Naive thymus-derived CD4-positive, alpha-beta T cell (primary cell): ENCODE data around the gene NKX6-1. TPM values are rescaled to one million over a fixed set of nuclear protein-coding genes. Genes with fewer than 3 reads are reported as not detected.

ENCODE experiments used
- ATAC-seq: fragments of 150-1000 bp; cut with Tn5 transposase; 2 replicates; pipeline ENCODE4 v1.10.0; 2021; ENCODE audit warnings: mild to moderate bottlenecking, moderate library complexity
- CTCF ChIA-PET: fragments of 350-600 bp; sonication (Branson Sonifier 250); formaldehyde crosslinking; loops from one replicate; lab custom pipeline; 2021; ENCODE audit warnings: antibody characterized with exemption; lab: Charles Lee
- POLR2A ChIA-PET: fragments of 350-600 bp; sonication (Branson Sonifier 250); formaldehyde crosslinking; loops from one replicate; lab custom pipeline; 2021; ENCODE audit warnings: antibody characterized with exemption, inconsistent platforms; lab: Charles Lee
- DNase-seq, 9 donors: peaks; one replicate each; pipeline versions ENCODE4 v3.0.0 to v3.0.0-alpha.2; 2020 to 2022; ENCODE audit warnings: mixed read lengths in 1 of 9
- H3K27ac ChIP-seq: one replicate; pipeline ENCODE4 v1.7.0; 2013; ENCODE audit warnings: mild to moderate bottlenecking, low read depth, low read length, moderate library complexity
- H3K27me3 ChIP-seq, 2 donors: one replicate each; pipeline ENCODE4 v1.7.0; 2013; ENCODE audit warnings: low read length in 2 of 2, mild to moderate bottlenecking in 2 of 2, moderate library complexity in 2 of 2; ENCODE audit not compliant: control insufficient read depth in 2 of 2, insufficient read depth in 2 of 2
- H3K36me3 ChIP-seq, 3 experiments: 1 replicate in 2 of 3; 2 replicates in 1 of 3; pipeline ENCODE4 v1.7.0; 2013; ENCODE audit warnings: low read length in 3 of 3, mild to moderate bottlenecking in 3 of 3, moderate library complexity in 1 of 3; ENCODE audit not compliant: insufficient read depth in 3 of 3, control insufficient read depth in 2 of 3
- H3K4me1 ChIP-seq, 2 donors: one replicate each; pipeline ENCODE4 v1.7.0; 2013; ENCODE audit warnings: low read length in 2 of 2, mild to moderate bottlenecking in 2 of 2, moderate library complexity in 1 of 2; ENCODE audit not compliant: control insufficient read depth in 2 of 2, insufficient read depth in 2 of 2
- H3K4me3 ChIP-seq: 2 replicates; pipeline ENCODE4 v1.7.0; 2013; ENCODE audit warnings: mild to moderate bottlenecking, low read length
- H3K9me3 ChIP-seq, 3 experiments: 1 replicate in 2 of 3; 2 replicates in 1 of 3; pipeline ENCODE4 v1.7.0; 2013; ENCODE audit warnings: low read length in 3 of 3; ENCODE audit not compliant: control insufficient read depth in 2 of 3
- H3K27ac Mint-ChIP-seq, 9 donors: one replicate each; pipeline ENCODE4 v1.8.0; 2020 to 2022; ENCODE audit warnings: mixed read lengths in 9 of 9, mild to moderate bottlenecking in 8 of 9, moderate library complexity in 5 of 9, inconsistent platforms in 2 of 9
- H3K27me3 Mint-ChIP-seq, 5 donors: one replicate each; pipeline ENCODE4 v1.8.0; 2021 to 2022; ENCODE audit warnings: mixed read lengths in 5 of 5, mild to moderate bottlenecking in 1 of 5
- H3K36me3 Mint-ChIP-seq, 5 donors: one replicate each; pipeline ENCODE4 v1.8.0; 2020 to 2022; ENCODE audit warnings: mixed read lengths in 5 of 5, mild to moderate bottlenecking in 3 of 5, inconsistent platforms in 1 of 5
- H3K4me1 Mint-ChIP-seq, 7 donors: one replicate each; pipeline ENCODE4 v1.8.0; 2020 to 2022; ENCODE audit warnings: mixed read lengths in 7 of 7, mild to moderate bottlenecking in 3 of 7, inconsistent platforms in 1 of 7
- H3K4me3 Mint-ChIP-seq, 10 donors: one replicate each; pipeline ENCODE4 v1.8.0; 2020 to 2022; ENCODE audit warnings: mild to moderate bottlenecking in 10 of 10, mixed read lengths in 10 of 10, moderate library complexity in 6 of 10, inconsistent platforms in 2 of 10
- H3K9me3 Mint-ChIP-seq, 11 donors: one replicate each; pipeline ENCODE4 v1.8.0; 2020 to 2022; ENCODE audit warnings: mixed read lengths in 11 of 11, mild to moderate bottlenecking in 4 of 11, inconsistent platforms in 1 of 11, moderate library complexity in 1 of 11
- intact Hi-C, 2 donors: fragments of 100-400 bp; cut with micrococcal nuclease; formaldehyde crosslinking; loops; one replicate each; pipeline ENCODE4 v1.15.1; 2023
- polyA plus RNA-seq, 2 donors: library from polyadenylated mRNA; unstranded; fragments of 300-500 nt; fragmentation: Illumina TruSeq; gene quantifications; one replicate each; pipeline ENCODE4 v1.2.3, GENCODE V29; 2021
- total RNA-seq, 6 experiments: library from RNA in 5 of 6; stranded (reverse) in 5 of 6; gene quantifications; 1 replicate in 5 of 6; 2 replicates in 1 of 6; pipeline ENCODE4 v1.2.3 and lab custom pipeline; 2021 to 2026

Gene NKX6-1
- total and polyA plus RNA-seq, 7 experiments from 2014 or later, result not detected

DNA sequence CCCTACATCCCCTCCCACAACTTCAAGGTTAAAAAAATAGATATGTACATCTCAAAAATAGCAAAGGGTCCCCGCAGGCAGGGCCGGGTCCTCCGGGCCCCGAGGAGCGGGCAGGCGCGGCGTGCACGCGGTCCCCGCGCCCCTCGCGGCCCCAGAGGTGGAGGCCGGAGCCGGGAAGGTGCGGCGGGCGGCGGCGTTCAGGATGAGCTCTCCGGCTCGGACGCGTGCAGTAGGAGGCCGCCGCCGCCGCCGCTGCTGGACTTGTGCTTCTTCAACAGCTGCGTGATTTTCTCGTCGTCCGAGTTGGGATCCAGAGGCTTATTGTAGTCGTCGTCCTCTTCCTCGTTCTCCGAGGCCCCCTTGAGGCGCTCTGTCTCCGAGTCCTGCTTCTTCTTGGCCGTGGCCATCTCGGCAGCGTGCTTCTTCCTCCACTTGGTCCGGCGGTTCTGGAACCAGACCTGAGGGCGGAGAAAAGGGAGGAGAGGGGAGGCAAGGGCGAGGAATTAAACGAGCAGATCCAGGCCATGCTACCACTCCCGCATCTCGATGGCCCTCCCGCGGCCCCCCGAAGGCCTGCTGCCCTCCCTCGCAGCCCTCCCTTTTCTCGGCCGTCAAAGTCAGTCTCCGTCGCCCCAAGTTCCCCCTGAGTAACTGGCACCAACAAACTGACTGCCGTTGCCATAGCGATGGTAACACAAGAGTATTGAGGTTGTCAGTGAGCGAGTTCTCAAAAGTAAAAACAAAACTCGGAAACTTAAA, 5.8 kb downstream of the NKX6-1 start:
- H3K27me3 ChIP-seq, result peaks cover 4 to 34% of the 10 kb centered on the region in 2 donors
- H3K27ac Mint-ChIP-seq, result peak overlapping the region in 1 of 9 donors; percentile 77
- intact Hi-C loops, result loop anchor here in 1 of 2 donors (1.0 kb wide), 1 partner anchor 11 kb away; no protein-coding TSS in a partner anchor
- peaks cover 0 to 20% (median 14%) of the 10 kb centered on the region in 7 donors for H3K4me1 Mint-ChIP-seq
- H3K27ac ChIP-seq, result no peak overlapping the region
- H3K4me3 ChIP-seq, result no peak overlapping the region
- peaks cover 0 to 17% (median 0%) of the 10 kb centered on the region in 3 experiments for H3K9me3 ChIP-seq
- no peak for ATAC-seq
- POLR2A ChIA-PET, result no interaction called here
- peaks cover 82 to 89% (median 86%) of the 10 kb centered on the region in 5 donors for H3K27me3 Mint-ChIP-seq
- CTCF ChIA-PET, result no interaction called here
- peak overlapping the region; percentile 29 to 68 (median 51) for H3K4me3 Mint-ChIP-seq
- H3K9me3 Mint-ChIP-seq, result peaks cover 0 to 56% (median 30%) of the 10 kb centered on the region in 11 donors
- DNase-seq, result peak in 1 of 9 donors; percentile 23
- H3K36me3 ChIP-seq, result no peaks in the 10 kb centered on the region
- H3K36me3 Mint-ChIP-seq, result peaks cover 0 to 2% (median 0%) of the 10 kb centered on the region in 5 donors
- H3K4me1 ChIP-seq, result peaks cover 0 to 6% of the 10 kb centered on the region in 2 donors

DNA sequence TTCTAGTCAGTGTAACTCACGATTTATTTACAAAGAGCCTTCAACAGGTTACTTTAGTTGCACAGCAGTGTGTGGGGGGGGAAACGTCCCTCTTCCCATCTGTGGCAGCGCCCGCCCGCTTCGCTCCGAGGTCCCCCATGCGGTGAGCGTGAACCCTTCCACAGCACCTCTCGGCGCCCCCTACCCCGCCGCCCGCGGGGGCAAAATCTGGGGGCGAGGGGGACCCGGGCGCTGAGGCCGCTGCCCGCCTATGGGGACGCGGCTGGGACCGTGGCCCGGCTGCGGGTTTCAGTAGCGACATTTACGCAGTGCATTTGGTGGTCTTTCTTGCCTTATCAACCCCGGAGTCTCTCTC, 6.4 kb downstream of the NKX6-1 start:
- ChIA-PET POLR2A (no interaction called here), CTCF (no interaction called here)
- H3K36me3 ChIP-seq, result no peaks in the 10 kb centered on the region
- H3K27ac Mint-ChIP-seq, result peak overlapping the region in 1 of 9 donors; percentile 77
- H3K4me3 Mint-ChIP-seq, result peak overlapping the region in 4 of 10 donors; percentile 13 to 63 (median 40)
- H3K27me3 Mint-ChIP-seq, result peaks cover 86 to 93% (median 89%) of the 10 kb centered on the region in 5 donors
- DNase-seq (no peak), ATAC-seq (no peak)
- intact Hi-C loops, result loop anchor here in 1 of 2 donors (1.0 kb wide), 1 partner anchor 12 kb away; no protein-coding TSS in a partner anchor
- H3K4me3 ChIP-seq, result no peak overlapping the region
- H3K4me1 Mint-ChIP-seq, result peaks cover 0 to 19% (median 13%) of the 10 kb centered on the region in 7 donors
- H3K9me3 ChIP-seq, result peaks cover 0 to 17% (median 0%) of the 10 kb centered on the region in 3 experiments
- no peak overlapping the region for H3K27ac ChIP-seq
- H3K4me1 ChIP-seq, result peaks cover 0 to 6% of the 10 kb centered on the region in 2 donors
- H3K9me3 Mint-ChIP-seq, result peaks cover 0 to 56% (median 30%) of the 10 kb centered on the region in 11 donors
- H3K36me3 Mint-ChIP-seq, result peaks cover 0 to 2% (median 0%) of the 10 kb centered on the region in 5 donors
- peaks cover 4 to 31% of the 10 kb centered on the region in 2 donors for H3K27me3 ChIP-seq

DNA sequence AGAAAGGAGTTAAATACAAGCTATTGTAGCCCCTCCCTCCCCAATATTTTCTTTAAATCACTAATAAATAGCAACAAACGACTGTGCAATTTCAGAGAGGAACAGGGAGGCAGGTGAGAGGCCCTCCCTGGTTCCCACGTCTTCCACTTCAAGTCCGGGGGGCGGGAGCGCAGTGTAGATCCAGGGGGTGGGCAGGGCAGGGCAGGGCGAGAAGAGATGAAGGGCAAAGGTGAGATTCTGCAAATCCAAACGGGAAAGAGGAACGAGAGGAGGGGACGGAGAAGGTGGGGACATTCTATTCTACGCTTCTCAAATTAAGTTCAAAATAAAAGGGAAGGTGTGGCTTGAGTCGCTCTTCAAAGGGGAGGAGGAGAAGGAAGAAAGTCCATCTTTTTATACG, 6.8 kb downstream of the NKX6-1 start:
- intact Hi-C loops, result no loop called here
- H3K9me3 Mint-ChIP-seq, result peaks cover 0 to 56% (median 30%) of the 10 kb centered on the region in 11 donors
- Histone ChIP-seq H3K36me3 (no peaks in the 10 kb centered on the region), H3K9me3 (peaks cover 0 to 17% (median 0%) of the 10 kb centered on the region in 3 experiments), H3K27me3 (peaks cover 4 to 32% of the 10 kb centered on the region in 2 donors), H3K27ac (no peak overlapping the region), H3K4me1 (peaks cover 0 to 6% of the 10 kb centered on the region in 2 donors), H3K4me3 (no peak overlapping the region)
- DNase-seq, result no peak
- no peak overlapping the region for H3K27ac Mint-ChIP-seq
- peaks cover 0 to 2% (median 0%) of the 10 kb centered on the region in 5 donors for H3K36me3 Mint-ChIP-seq
- H3K27me3 Mint-ChIP-seq, result peaks cover 87 to 95% (median 93%) of the 10 kb centered on the region in 5 donors
- H3K4me3 Mint-ChIP-seq, result peak overlapping the region in 3 of 10 donors; percentile 9 to 48 (median 45)
- POLR2A ChIA-PET, result interaction anchor here (0.7 kb wide), 1 partner anchor 1038 kb away, joined by 3 read pairs; no protein-coding TSS in a partner anchor
- no peak for ATAC-seq
- CTCF ChIA-PET, result no interaction called here
- H3K4me1 Mint-ChIP-seq, result peaks cover 0 to 18% (median 13%) of the 10 kb centered on the region in 7 donors

- DNase-seq (no peak), ATAC-seq (no peak)
- Histone ChIP-seq H3K27me3 (peaks cover 4 to 32% of the 10 kb centered on the region in 2 donors), H3K9me3 (peaks cover 0 to 14% (median 0%) of the 10 kb centered on the region in 3 experiments), H3K4me1 (peaks cover 0 to 6% of the 10 kb centered on the region in 2 donors), H3K36me3 (no peaks in the 10 kb centered on the region), H3K4me3 (no peak overlapping the region), H3K27ac (no peak overlapping the region)
- Mint-ChIP-seq H3K27ac (no peak overlapping the region), H3K4me3 (no peak overlapping the region), H3K4me1 (peaks cover 0 to 14% (median 10%) of the 10 kb centered on the region in 7 donors), H3K36me3 (peaks cover 0 to 2% (median 0%) of the 10 kb centered on the region in 5 donors), H3K9me3 (peaks cover 0 to 53% (median 27%) of the 10 kb centered on the region in 11 donors), H3K27me3 (peaks cover 85 to 98% (median 94%) of the 10 kb centered on the region in 5 donors)
- ChIA-PET CTCF (no interaction called here), POLR2A (no interaction called here)
- intact Hi-C loops, result no loop called here
These were observed 7.6 kb downstream of the NKX6-1 start for GRCh38 chr4:84491481-84491880.

- peaks cover 0 to 14% (median 10%) of the 10 kb centered on the region in 7 donors for H3K4me1 Mint-ChIP-seq
- no peak for DNase-seq
- peaks cover 0 to 2% (median 0%) of the 10 kb centered on the region in 5 donors for H3K36me3 Mint-ChIP-seq
- intact Hi-C loops, result no loop called here
- peaks cover 85 to 98% (median 93%) of the 10 kb centered on the region in 5 donors for H3K27me3 Mint-ChIP-seq
- no peak overlapping the region for H3K27ac ChIP-seq
- H3K9me3 ChIP-seq, result peaks cover 0 to 6% (median 0%) of the 10 kb centered on the region in 3 experiments
- POLR2A ChIA-PET, result no interaction called here
- no peak overlapping the region for H3K4me3 Mint-ChIP-seq
- no peak overlapping the region for H3K27ac Mint-ChIP-seq
- peaks cover 0 to 6% of the 10 kb centered on the region in 2 donors for H3K4me1 ChIP-seq
- CTCF ChIA-PET, result no interaction called here
- no peak for ATAC-seq
- no peaks in the 10 kb centered on the region for H3K36me3 ChIP-seq
- no peak overlapping the region for H3K4me3 ChIP-seq
- peaks cover 0 to 45% (median 19%) of the 10 kb centered on the region in 11 donors for H3K9me3 Mint-ChIP-seq
- H3K27me3 ChIP-seq, result peaks cover 4 to 24% of the 10 kb centered on the region in 2 donors
These were observed 8.4 kb downstream of the NKX6-1 start for GRCh38 chr4:84490663-84491062.

GRCh38 chr4:84484236-84484635, 14.9 kb downstream of the NKX6-1 start:
- peaks cover 0 to 33% (median 6%) of the 10 kb centered on the region in 11 donors for H3K9me3 Mint-ChIP-seq
- Histone ChIP-seq H3K4me3 (no peak overlapping the region), H3K27me3 (peaks cover 0 to 19% of the 10 kb centered on the region in 2 donors), H3K27ac (no peak overlapping the region), H3K36me3 (no peaks in the 10 kb centered on the region), H3K9me3 (peaks cover 0 to 4% (median 0%) of the 10 kb centered on the region in 3 experiments), H3K4me1 (no peaks in the 10 kb centered on the region)
- peaks cover 0 to 8% (median 3%) of the 10 kb centered on the region in 5 donors for H3K36me3 Mint-ChIP-seq
- DNase-seq (no peak), ATAC-seq (no peak)
- peaks cover 84 to 94% (median 90%) of the 10 kb centered on the region in 5 donors for H3K27me3 Mint-ChIP-seq
- peaks cover 7 to 23% (median 15%) of the 10 kb centered on the region in 7 donors for H3K4me1 Mint-ChIP-seq
- POLR2A ChIA-PET, result no interaction called here
- H3K27ac Mint-ChIP-seq, result no peak overlapping the region
- CTCF ChIA-PET, result no interaction called here
- peak overlapping the region in 4 of 10 donors; percentile 6 to 38 (median 34) for H3K4me3 Mint-ChIP-seq
- intact Hi-C loops, result no loop called here
